ENCODE data around the gene FAM53A.

GRCh38 chr4:1618438-1618837 lies 65.7 kb downstream of the FAM53A start:
- TF ChIP-seq, protein P1, sequence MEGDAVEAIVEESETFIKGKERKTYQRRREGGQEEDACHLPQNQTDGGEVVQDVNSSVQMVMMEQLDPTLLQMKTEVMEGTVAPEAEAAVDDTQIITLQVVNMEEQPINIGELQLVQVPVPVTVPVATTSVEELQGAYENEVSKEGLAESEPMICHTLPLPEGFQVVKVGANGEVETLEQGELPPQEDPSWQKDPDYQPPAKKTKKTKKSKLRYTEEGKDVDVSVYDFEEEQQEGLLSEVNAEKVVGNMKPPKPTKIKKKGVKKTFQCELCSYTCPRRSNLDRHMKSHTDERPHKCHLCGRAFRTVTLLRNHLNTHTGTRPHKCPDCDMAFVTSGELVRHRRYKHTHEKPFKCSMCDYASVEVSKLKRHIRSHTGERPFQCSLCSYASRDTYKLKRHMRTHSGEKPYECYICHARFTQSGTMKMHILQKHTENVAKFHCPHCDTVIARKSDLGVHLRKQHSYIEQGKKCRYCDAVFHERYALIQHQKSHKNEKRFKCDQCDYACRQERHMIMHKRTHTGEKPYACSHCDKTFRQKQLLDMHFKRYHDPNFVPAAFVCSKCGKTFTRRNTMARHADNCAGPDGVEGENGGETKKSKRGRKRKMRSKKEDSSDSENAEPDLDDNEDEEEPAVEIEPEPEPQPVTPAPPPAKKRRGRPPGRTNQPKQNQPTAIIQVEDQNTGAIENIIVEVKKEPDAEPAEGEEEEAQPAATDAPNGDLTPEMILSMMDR (IDR thresholded peaks at IDR 0.05): no peak
- no peak for TF ChIP-seq POLR2A (IDR thresholded peaks at IDR 0.05)
- no peak for TF ChIP-seq POLR2AphosphoS5 (IDR thresholded peaks at IDR 0.05)

Data from gastroesophageal sphincter (tissue), 3 donors.